A549 (cell line): ENCODE measurements around the gene CUX1. TPM values are rescaled to one million over a fixed set of nuclear protein-coding genes. Genes with fewer than 3 reads are reported as not detected.
A peak's percentile ranks its signal among the peaks of the same experiment; 100 is the strongest.

Experiments used
- ATAC-seq, 2 experiments: fragments of 200-7000 bp in 1 of 2; fragments of >200 bp in 1 of 2; cut with Nextera tagmentation in 1 of 2; cut with Tn5 transposase in 1 of 2; 3 replicates each; pipeline versions ENCODE4 v1.8.0 to v1.9.1; 2018 to 2020; ENCODE audit warnings: mild to moderate bottlenecking in 1 of 2, moderate library complexity in 1 of 2
- CTCF ChIA-PET: fragments of 300-600 bp; sonication (Branson Sonifier 250); formaldehyde crosslinking; extraction: SDS; loops from one replicate; lab custom pipeline; 2021; ENCODE audit warnings: antibody characterized with exemption, inconsistent platforms; lab: Yijun Ruan, JAX
- POLR2A ChIA-PET: fragments of 350-600 bp; formaldehyde crosslinking; extraction: SDS; loops from one replicate; lab custom pipeline; 2021; ENCODE audit warnings: antibody characterized with exemption, inconsistent platforms; lab: Yijun Ruan, JAX
- DNase-seq, 2 experiments: peaks; one replicate each; pipeline versions ENCODE4 v3.0.0 to v3.0.0-alpha.2; 2011 to 2016; ENCODE audit warnings: low read depth in 1 of 2, low spot score in 1 of 2
- FAIRE-seq: peaks from 2 replicates; lab custom pipeline; 2011; peaks lifted over from hg19 to GRCh38; lab: Jason Lieb, UNC
- H3K27ac ChIP-seq, 2 experiments: fragments of >200 bp; sonication (Bioruptor Twin); formaldehyde crosslinking; 3 replicates each; pipeline ENCODE4 v1.5.1; 2016 to 2017
- H3K4me1 ChIP-seq: fragments of >200 bp; sonication (Bioruptor Twin); formaldehyde crosslinking; 3 replicates; pipeline ENCODE4 v1.6.1; 2016
- H3K4me2 ChIP-seq: fragments of >200 bp; sonication (Bioruptor Twin); formaldehyde crosslinking; 3 replicates; pipeline ENCODE4 v1.6.1; 2016
- H3K4me3 ChIP-seq: fragments of >200 bp; sonication (Bioruptor Twin); formaldehyde crosslinking; 3 replicates; pipeline ENCODE4 v1.5.1; 2016
- H3K9me3 ChIP-seq: fragments of >200 bp; sonication (Bioruptor Twin); formaldehyde crosslinking; 3 replicates; pipeline ENCODE4 v1.6.1; 2016
- ESRRA ChIP-seq: fragments of 150-350 bp; IDR thresholded peaks from 2 replicates; pipeline ENCODE4 v1.6.1; 2014; ENCODE audit warnings: mild to moderate bottlenecking, low read length, borderline replicate concordance
- FOSB ChIP-seq: fragments of 250-450 bp; sonication (Bioruptor Pico); IDR thresholded peaks from 2 replicates; pipeline ENCODE4 v1.5.0; 2020; ENCODE audit warnings: mild to moderate bottlenecking, moderate library complexity
- HEYL ChIP-seq: fragments of 250-450 bp; sonication (Bioruptor Pico); IDR thresholded peaks from 2 replicates; pipeline ENCODE4 v1.8.0; 2021; ENCODE audit warnings: mild to moderate bottlenecking, moderate library complexity
- HOXA7 ChIP-seq: fragments of 250-450 bp; sonication (Bioruptor Pico); IDR thresholded peaks from 2 replicates; pipeline ENCODE4 v1.5.0; 2020; ENCODE audit warnings: mild to moderate bottlenecking, moderate library complexity
- JUN ChIP-seq, 2 experiments: fragments of >200 bp; sonication (Bioruptor Twin); formaldehyde crosslinking; IDR thresholded peaks; 2 replicates in 1 of 2; 3 replicates in 1 of 2; pipeline ENCODE4 v1.6.1; 2016 to 2017
- MAFK ChIP-seq: fragments of 450-650 bp; IDR thresholded peaks from 2 replicates; pipeline ENCODE4 v1.6.1; 2014; ENCODE audit not compliant: partially characterized antibody
- MYC ChIP-seq: IDR thresholded peaks from 2 replicates; pipeline ENCODE4 v1.6.1; 2012; ENCODE audit warnings: mild to moderate bottlenecking, inconsistent platforms, low read length, improper control_type of control experiment, borderline replicate concordance
- NFE2L2 ChIP-seq: fragments of 150-350 bp; conservative IDR thresholded peaks from 2 replicates; pipeline ENCODE4 v1.6.1; 2014; ENCODE audit warnings: low read length
- NPAS2 ChIP-seq: fragments of 250-450 bp; sonication (Bioruptor Pico); IDR thresholded peaks from 2 replicates; pipeline ENCODE4 v1.8.0; 2022; ENCODE audit warnings: mild to moderate bottlenecking, moderate library complexity, borderline replicate concordance
- PHF8 ChIP-seq: fragments of 200-600 bp; sonication (generic); IDR thresholded peaks from 2 replicates; pipeline ENCODE4 v1.6.1; 2016; ENCODE audit warnings: low read depth, mild to moderate bottlenecking, antibody characterized with exemption, moderate library complexity, borderline replicate concordance
- RAD21 ChIP-seq, 2 experiments: fragments of >200 bp in 1 of 2; sonication (Bioruptor Twin) in 1 of 2; formaldehyde crosslinking in 1 of 2; IDR thresholded peaks in 1 of 2; conservative IDR thresholded peaks in 1 of 2; 2 replicates in 1 of 2; 3 replicates in 1 of 2; pipeline ENCODE4 v1.6.1; 2012 to 2018; ENCODE audit warnings: inconsistent platforms in 1 of 2
- RNF2 ChIP-seq: fragments of 200-600 bp; sonication (generic); IDR thresholded peaks from 2 replicates; pipeline ENCODE4 v1.6.1; 2016; ENCODE audit warnings: low read depth, mild to moderate bottlenecking, antibody characterized with exemption, moderate library complexity, borderline replicate concordance
- SMC3 ChIP-seq: fragments of >200 bp; sonication (Bioruptor Twin); formaldehyde crosslinking; IDR thresholded peaks from 3 replicates; pipeline ENCODE4 v1.6.1; 2018; ENCODE audit warnings: inconsistent platforms
- TP53 ChIP-seq: fragments of 250-450 bp; sonication (Bioruptor Pico); IDR thresholded peaks from 2 replicates; pipeline ENCODE4 v1.5.0; 2021; ENCODE audit warnings: mild to moderate bottlenecking, moderate library complexity
- WGBS: methylation state at CpG from one replicate; pipeline ENCODE4 v1.1.6; 2017; ENCODE audit errors: missing lambda C conversion rate; 5-methylcytosine and 5-hydroxymethylcytosine counted together
- polyA plus RNA-seq, 4 experiments: library from polyadenylated mRNA; depleted of rRNA in 3 of 4; stranded (reverse); fragments of >200 nt; fragmentation: RNase III in 1 of 4; extraction: RNeasy Plus Mini Kit Qiagen cat#74134 plus additional on column Dnase treatment in 1 of 4; gene quantifications; 2 replicates in 3 of 4; 3 replicates in 1 of 4; pipeline ENCODE4 v1.2.3, GENCODE V29; 2011 to 2017
- TF ChIP-seq, protein P1 (sequence below): fragments of 250-450 bp; sonication (Bioruptor Pico); IDR thresholded peaks from 2 replicates; pipeline ENCODE4 v1.5.0; 2021; ENCODE audit warnings: mild to moderate bottlenecking, moderate library complexity, borderline replicate concordance
- TF ChIP-seq, protein P2 (sequence below): fragments of 150-350 bp; IDR thresholded peaks from 2 replicates; pipeline ENCODE4 v1.6.1; 2014; ENCODE audit warnings: low read depth, mild to moderate bottlenecking, low read length

The CUX1 gene
- polyA plus RNA-seq, 2 of the 4 experiments (the other 2 are of a cell fraction) = 32.7 to 33.4 TPM

DNA sequence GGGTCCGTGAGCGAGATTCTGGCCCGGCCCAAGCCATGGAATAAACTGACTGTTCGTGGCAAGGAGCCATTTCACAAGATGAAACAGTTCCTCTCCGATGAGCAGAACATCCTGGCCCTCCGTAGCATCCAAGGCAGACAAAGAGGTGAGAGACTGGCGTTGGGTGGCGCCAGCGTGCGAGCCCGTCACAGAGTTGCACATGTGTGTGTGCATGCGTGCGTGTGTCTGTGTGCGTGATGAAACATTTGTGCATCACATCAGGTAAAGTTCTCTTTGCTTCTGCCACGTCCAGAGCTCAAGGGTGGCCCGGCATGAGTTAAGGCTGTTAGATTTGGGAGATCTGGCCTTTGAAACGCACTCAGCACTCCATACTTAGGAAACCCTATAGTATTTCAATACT is 379.7 kb downstream of the CUX1 start (continued):
- TF ChIP-seq MYC (no peak), HOXA7 (CRISPR knock-in tag) (no peak)

DNA sequence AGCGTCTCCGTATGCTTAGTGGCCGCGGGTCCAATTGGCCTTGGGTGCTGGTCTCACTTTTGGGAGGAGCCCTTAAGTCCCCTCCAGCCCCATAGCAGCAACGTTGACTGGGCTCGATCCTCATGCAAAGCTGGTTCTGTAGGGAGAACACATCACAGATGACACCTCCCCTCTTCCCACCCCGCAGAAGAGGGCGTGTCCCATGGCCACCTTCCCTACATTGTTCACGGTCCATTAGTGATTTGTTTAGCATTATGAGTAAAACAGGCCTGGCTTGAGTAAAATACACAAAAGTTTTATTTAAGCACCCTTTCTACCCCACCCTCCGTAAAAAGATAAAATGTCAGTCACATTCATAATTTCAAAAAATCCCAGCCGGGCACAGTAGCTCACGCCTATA is 380.2 kb downstream of the CUX1 start:
- no peak overlapping the region for H3K4me2 ChIP-seq
- FAIRE-seq = no peak
- no peak for DNase-seq
- no peaks in the 10 kb centered on the region for H3K4me1 ChIP-seq
- no peak for TF ChIP-seq NFE2L2
- WGBS = 87% methylated on average over 12 of the region's 12 CpGs
- POLR2A ChIA-PET = no interaction called here
- no peak overlapping the region for H3K27ac ChIP-seq
- CTCF ChIA-PET = interaction anchor here (0.6 to 1.6 kb wide), 3 partner anchors 8 to 250 kb away, joined by 3 read pairs; no protein-coding TSS in a partner anchor
- no peak for ATAC-seq
- no peak overlapping the region for H3K4me3 ChIP-seq
- no peaks in the 10 kb centered on the region for H3K9me3 ChIP-seq

DNA sequence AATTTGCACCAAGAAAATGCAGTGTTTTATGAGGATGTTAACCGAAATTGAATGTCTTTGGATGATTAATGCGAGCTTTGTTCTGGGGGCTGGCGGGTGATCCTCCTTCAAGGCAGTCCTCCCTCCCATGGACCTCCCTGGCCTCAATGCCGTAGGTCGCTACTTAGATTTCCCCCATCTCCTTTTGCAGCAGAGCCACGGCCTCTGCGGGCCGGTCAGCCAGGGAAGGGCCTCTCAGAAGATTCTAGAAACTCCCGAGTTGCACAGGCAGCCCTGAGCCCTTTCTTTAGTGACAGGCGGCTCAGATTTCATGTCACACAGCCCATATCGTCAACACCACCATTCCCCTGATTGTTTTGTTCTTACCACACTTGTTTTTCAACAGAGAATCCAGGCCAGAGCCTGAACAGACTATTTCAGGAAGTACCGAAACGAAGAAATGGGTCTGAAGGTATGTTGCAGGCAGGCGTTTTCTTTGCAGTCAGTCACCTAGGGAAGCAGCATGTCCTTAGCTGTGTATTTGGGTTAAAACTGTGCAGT is 381.1 kb downstream of the CUX1 start:
- Histone ChIP-seq H3K4me1 (no peaks in the 10 kb centered on the region), H3K4me3 (no peak overlapping the region), H3K4me2 (no peak overlapping the region), H3K27ac (0 out of 6 replicates have a peak overlapping the region, but pooled peaks of 1 of the 2 experiments have one; percentile 3), H3K9me3 (no peaks in the 10 kb centered on the region)
- ATAC-seq (no peak), FAIRE-seq (no peak), DNase-seq (no peak)
- no peak for TF ChIP-seq RAD21 (conservative IDR thresholded peaks at IDR 0.05 in 1 of 2, IDR thresholded peaks at IDR 0.05 in 1 of 2)
- TF ChIP-seq NPAS2 (CRISPR knock-in tag) = no peak
- no peak for TF ChIP-seq MAFK
- TF ChIP-seq SMC3 = no peak
- TF ChIP-seq, protein P1, sequence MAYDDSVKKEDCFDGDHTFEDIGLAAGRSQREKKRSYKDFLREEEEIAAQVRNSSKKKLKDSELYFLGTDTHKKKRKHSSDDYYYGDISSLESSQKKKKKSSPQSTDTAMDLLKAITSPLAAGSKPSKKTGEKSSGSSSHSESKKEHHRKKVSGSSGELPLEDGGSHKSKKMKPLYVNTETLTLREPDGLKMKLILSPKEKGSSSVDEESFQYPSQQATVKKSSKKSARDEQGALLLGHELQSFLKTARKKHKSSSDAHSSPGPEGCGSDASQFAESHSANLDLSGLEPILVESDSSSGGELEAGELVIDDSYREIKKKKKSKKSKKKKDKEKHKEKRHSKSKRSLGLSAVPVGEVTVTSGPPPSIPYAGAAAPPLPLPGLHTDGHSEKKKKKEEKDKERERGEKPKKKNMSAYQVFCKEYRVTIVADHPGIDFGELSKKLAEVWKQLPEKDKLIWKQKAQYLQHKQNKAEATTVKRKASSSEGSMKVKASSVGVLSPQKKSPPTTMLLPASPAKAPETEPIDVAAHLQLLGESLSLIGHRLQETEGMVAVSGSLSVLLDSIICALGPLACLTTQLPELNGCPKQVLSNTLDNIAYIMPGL (CRISPR knock-in tag) = no peak
- WGBS = 85% methylated on average over 14 of the region's 14 CpGs
- POLR2A ChIA-PET = no interaction called here
- CTCF ChIA-PET = interaction anchor here (1.6 kb wide), 1 partner anchor 9 kb away, joined by 3 read pairs; no protein-coding TSS in a partner anchor

DNA sequence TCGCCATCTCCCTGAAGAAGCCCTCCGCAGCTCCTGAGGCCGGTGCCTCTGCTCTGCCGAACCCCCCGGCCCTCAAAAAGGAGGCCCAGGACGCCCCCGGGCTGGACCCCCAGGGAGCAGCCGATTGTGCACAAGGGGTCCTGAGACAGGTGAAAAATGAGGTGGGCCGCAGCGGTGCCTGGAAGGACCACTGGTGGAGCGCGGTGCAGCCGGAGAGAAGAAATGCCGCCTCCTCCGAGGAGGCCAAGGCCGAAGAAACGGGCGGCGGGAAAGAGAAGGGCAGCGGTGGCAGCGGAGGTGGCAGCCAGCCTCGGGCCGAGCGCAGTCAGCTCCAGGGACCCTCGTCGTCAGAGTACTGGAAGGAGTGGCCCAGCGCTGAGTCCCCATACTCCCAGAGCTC is 384.1 kb downstream of the CUX1 start:
- Histone ChIP-seq H3K4me2 (no peak overlapping the region), H3K27ac (no peak overlapping the region), H3K4me1 (no peaks in the 10 kb centered on the region), H3K9me3 (no peaks in the 10 kb centered on the region), H3K4me3 (no peak overlapping the region)
- CTCF ChIA-PET = interaction anchor here (0.6 to 1.1 kb wide), 5 partner anchors 21 to 616 kb away, joined by 3 to 4 read pairs (median 4); no protein-coding TSS in a partner anchor
- 91% methylated on average over 25 of the region's 27 CpGs for WGBS
- FAIRE-seq (no peak), ATAC-seq (no peak), DNase-seq (no peak)
- no peak for TF ChIP-seq JUN (IDR thresholded peaks at IDR 0.05)
- TF ChIP-seq FOSB = no peak
- no peak for TF ChIP-seq HEYL
- TF ChIP-seq, protein P2, sequence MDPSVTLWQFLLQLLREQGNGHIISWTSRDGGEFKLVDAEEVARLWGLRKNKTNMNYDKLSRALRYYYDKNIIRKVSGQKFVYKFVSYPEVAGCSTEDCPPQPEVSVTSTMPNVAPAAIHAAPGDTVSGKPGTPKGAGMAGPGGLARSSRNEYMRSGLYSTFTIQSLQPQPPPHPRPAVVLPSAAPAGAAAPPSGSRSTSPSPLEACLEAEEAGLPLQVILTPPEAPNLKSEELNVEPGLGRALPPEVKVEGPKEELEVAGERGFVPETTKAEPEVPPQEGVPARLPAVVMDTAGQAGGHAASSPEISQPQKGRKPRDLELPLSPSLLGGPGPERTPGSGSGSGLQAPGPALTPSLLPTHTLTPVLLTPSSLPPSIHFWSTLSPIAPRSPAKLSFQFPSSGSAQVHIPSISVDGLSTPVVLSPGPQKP = no peak
- TF ChIP-seq PHF8 = no peak
- TF ChIP-seq ESRRA = no peak
- TF ChIP-seq RNF2 = no peak
- TF ChIP-seq TP53 (CRISPR knock-in tag) = no peak
- POLR2A ChIA-PET = no interaction called here
